GM19035 (cell line): Measurements from ENCODE around the gene TMEM201.

Experiments
- ATAC-seq: cut with Tn5 transposase; IDR thresholded peaks from one replicate; pipeline ENCODE4 v1.9.1; 2021; ENCODE audit not compliant: unreplicated experiment

Gene TMEM201

DNA sequence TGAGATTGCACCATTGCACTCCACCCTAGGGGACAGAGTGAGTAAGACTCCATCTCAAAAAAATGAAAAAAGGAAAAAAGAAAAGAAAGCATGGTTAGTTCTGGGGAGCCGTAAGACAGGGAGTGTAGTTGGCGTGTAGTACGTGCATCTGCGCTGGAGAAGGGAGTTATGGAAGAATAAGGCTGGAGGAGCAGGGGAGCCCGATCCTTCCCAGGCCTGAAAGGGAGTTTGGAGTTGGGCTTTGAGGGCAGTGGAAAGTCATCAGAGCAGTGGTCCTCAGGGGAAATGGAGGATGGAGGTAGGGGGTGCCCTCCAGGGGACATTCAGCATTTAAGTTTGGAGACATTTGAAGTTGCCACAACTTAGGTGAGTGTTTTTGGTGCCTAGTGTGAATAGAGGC, 11.3 kb upstream of the TMEM201 start:
- no peak for ATAC-seq

DNA sequence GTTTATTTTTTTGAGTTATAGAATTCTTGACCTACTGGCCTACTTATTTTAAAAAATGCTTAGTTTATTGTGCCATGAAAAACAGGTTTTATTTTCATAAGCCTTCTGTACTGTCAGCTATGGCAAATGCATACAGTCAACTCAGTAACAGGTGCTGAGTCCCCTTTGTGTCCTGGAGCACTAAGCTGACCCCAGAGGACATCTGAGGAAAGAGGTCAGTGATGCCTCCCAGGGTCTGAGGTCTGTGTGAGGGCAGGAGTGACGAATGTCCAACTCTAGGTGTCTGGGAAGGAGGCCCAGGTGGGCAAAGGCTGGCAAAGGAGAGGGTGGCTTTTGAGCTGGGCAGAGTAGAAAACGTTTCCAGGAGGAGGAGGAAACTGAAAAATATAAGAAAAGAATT, 7.8 kb upstream of the TMEM201 start:
- no peak for ATAC-seq

DNA sequence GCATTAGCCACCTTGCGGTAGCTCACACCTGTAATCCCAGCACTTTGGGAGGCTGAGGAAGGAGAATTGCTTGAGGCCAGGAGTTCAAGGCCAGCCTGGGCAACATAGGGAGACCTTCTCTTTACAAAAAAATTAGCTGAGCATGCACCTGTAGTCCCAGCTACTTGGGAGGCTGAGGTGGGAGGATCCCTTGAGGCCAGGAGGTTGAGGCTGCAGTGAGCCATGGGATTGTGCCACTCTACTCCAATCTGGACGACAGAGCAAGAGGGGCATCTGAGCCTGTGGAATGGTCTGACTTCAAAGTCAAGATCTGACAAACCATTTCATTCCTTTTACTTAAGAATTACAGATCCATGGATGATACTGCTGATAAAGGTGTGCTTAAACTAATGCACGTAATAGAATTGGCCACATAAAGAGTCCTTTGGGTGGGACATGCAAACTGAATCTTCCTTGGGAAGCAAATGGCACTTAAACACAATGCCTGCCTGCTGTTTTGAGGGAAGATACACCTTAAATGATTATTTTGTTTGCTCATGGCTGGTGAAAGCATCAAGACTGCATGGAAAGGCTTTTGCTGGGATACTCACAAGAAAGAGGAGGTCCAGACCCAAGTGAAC, 2.5 kb upstream of the TMEM201 start:
- ATAC-seq, result no peak

DNA sequence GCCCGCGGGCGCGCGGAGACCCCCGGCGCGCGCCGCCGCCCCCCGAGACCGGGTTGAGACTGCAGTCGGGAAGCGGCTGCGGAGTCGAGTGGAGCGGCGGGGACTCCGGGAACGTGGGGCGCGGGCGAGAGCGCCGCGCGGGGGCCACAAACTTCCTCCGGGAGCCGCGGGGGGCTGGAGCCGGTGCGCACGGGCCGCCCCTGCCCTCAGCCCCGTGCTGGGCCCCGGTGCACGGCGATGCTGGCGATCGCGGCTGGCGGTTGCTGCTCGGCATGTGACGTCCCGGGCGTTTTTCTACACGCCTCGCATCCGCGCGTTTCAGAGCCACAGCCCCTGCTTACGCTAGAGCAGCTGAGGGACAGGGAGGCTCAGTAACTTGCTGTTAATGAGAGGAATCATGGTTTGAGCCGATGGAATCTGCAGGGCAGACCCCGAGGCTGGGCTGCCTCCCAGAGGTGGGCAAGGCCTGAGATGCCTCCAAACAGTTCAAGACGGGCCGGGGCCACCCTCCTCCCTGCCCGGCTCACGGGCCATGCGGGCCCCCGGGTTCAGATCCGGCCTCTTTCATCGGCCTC, 520 bp downstream of the TMEM201 start:
- ATAC-seq, result peak; percentile 17

DNA sequence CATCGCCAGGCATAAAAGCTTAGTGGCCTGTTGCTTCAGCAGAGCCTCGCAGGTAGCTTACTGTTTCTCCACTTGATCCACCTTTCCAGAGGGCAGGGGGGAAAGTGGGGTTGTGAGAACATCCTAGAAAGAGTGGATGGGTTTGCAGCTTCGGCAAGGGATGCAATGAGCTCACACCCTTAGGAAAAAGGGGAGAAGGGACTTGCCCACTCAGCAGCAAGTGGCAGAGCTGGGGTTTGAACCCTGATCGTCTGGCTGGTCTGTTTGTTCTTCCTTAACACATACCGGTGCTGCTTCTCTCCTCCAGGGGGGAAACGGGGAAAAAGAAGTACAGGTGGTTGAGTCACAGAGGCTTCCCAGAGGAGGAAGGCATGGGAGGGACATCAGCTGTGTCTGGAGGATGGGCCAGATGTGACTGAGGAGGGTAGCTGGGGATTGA, 1.0 kb downstream of the TMEM201 start:
- no peak for ATAC-seq

DNA sequence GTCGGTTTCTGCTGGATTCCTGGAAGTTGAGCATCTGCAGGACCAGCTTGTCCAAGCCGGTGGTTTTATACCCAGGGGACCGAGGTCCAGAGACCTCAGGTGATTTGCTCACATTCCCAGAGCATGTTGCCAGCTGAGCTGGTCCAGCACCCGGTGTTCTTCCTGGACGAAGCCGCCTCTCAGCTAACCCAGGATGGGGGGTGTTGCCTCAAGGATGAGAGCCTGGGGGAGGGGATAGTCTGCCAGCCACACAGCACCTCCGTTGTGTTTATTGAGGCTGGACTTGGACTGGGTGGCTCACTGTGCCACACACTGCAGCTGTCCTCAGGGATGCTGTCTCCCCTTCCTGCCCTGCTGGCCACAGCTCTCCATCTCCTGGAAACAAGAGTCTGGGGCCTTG, 1.5 kb downstream of the TMEM201 start:
- no peak for ATAC-seq

DNA sequence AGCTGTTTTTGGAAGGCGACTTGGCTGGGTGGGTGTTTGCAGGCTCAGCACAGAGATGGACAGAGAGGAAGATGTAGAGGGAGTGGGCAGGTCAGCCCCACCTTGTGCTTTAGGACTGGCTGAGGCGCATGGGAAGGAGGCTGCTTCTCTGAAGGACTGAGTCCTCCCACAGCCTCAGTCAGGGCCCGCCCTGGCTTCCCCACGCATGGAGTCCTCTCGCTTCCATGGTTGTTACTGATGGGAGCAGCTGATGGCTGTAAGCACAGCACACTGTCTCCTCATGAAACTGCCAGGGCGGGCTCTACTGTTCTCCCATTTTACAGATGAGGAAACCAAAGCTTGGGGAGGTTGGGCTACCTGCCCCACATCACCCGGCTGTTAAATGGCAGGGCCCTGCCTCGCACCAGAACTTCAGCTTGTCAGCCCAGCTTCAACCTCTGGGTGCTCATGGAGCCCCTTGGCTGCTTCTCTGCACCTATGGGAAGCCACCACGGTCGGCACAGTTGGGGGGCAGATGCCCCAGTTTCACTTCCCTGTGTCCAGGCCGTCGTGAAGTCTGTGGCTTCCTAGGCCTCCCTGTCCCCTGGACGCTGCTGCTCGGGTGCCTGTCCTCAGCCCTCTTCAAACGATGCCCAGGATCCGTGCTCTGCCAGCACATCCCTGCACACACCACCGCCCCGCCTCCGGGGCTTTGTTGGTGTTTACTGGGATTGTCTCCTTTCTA, 2.4 kb downstream of the TMEM201 start:
- ATAC-seq, result no peak

DNA sequence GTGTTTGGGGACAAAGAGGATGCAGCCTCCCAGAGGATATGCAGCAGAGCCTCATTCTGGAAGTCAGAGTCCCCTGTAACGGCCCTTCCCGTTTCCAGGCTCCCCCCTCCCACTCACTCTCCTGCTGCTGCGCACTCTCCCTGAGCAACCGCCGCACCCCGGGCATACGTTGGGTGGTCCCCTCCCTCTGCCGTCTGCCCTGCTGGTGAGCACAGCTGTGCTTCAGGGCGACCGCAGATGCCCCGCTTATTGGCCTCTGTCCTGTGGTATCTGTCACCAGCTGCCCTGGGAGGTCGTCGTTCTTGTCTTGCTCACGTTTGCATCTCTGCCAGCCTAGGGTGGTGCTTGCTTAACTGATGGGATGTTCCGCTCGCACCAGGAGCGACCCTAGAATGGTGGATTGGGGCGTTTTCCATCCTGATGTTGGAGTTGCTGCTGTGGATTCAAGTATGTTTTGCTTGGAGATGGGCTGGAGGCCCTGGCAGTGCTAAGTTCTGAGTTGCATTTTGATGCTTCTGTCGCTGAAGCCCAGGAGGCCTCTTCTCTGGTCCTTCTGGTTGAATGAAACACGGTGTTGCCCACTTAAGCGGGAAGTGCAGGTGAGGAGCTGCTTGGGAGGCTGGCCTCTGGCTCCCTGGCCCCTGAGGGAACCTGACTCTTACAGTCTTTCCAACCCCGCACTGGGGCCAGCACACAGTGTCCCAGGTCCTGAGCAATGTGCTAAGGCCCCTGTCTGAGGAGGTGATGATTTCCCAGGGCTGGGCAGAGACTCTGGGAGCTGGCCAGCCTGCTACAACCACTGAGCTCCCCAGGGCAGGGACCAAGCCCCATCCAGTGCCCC, 3.2 kb downstream of the TMEM201 start:
- ATAC-seq, result no peak

DNA sequence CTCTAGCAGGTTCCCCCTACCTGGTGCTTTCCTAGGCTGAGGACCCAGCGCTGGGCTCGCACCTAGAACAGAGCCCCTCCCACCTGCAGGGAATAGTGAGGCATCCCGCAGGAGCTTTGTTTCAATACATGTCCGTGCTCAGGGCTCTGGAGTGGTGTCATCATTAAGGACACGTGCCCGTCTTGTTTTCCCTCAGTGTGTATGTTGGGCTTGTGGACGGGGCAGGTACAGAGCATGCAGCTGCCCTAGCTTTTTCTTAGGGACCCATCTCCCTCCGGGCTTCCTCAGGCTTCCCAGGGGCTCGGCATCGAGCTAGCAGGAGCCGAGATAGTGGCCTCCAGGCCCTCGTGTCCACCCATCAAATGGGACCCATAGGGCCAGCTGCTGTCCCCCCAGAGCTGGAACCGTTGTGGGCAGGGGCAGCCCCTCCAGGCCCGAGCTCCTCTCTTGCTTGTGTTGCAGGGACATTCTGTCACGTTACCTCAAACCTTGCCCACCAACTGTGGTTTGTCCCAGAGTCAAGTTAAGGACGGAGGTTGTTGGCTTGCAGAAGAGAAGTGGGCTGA, 3.9 kb downstream of the TMEM201 start:
- ATAC-seq, result no peak

DNA sequence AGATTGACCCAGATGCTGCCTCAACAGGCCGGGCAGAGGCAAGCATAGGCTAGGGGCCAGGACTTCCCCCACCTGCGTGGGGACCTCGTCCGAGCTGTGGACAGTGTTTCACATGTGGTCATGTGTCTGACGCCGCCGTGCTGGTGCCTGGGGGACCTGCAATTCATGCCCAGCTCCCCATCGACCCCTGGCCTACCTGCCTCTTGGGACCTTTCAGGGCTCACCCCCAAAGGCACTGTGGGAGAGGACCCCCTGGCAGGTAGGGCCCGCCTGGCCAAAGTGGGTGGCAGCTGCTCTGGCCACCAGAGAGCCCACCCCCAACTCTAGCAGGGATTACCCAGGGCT, 4.4 kb downstream of the TMEM201 start:
- no peak for ATAC-seq

DNA sequence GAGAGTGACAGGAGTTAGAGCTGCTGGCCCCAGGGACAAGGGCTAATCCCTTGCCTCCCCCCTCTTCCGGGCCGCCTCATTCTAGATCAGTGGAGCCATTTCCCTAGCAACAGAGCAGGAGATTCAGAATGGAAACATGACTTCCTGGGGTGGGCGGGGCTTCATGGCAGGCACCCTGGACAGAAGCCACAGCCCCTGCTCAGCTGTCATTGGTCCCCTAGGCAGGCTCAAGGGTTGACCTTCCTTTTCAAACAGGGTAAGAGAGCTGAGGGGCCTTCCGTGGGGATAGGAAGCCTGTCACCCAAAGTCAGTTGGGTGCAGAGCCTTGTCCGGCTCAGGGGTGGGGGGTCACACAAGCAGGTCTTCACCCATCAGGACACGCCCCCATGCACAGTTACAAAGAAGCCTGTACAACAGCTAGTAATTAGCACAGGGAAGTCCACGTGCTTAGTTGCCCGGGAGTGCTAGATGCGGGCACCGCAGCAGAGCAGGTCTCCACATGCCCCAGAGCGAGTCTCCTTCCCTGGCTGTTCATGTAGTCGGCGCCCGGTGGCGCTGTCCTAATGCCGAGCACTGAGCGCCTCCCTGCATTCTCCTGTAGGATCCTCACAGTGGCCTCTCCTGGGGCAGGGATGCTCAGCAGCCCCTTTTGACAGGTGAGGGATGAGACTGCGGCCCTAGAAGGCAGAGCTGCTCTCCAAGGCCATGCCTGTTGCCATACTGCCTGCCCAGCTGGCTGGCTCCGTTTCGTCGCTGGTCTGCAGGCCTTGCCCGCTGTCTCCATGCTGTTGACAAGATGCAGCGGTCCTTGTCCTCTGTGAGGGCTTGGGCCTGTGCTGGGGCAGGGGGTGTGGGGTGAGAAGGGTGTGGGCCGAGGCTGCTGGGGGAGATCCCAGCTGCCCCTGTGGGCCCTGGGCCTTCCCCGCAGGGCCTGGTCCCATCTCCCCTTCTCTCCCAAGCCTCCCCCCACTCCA, 5.1 kb downstream of the TMEM201 start:
- ATAC-seq, result no peak

DNA sequence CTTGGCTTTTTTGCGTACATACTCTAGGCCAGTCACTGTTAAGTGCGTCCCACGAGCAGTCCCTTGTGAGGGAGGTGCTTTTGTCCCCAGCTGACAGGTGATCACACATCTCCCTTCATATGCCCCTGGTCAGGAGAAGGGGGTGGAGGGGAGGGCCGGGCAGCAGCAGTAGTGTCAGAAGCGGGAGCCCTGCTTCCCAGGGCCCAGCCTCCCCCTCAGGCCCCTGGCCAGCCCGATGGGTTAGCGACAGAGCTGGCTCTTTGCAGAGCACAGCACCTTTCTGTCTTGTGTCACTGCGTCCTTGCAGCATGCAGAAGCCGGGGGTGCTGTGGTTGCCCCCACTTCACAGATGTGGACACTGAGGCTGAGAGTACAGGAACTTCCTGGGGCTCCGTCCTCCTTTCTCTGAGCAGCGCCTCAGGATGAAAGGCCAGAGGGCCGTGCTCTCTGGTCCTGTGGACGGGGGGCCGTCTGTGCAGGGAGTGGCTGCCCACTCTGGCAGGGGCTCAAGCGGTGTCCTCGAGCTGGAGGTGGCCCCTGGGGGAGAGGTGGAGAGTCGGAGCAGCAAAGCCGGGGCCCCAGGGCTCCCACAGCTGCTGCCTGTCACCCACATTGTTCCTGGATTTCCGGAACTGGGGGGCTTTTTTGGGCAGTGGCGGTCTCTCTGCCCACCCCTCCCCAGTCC, 5.9 kb downstream of the TMEM201 start:
- no peak for ATAC-seq

DNA sequence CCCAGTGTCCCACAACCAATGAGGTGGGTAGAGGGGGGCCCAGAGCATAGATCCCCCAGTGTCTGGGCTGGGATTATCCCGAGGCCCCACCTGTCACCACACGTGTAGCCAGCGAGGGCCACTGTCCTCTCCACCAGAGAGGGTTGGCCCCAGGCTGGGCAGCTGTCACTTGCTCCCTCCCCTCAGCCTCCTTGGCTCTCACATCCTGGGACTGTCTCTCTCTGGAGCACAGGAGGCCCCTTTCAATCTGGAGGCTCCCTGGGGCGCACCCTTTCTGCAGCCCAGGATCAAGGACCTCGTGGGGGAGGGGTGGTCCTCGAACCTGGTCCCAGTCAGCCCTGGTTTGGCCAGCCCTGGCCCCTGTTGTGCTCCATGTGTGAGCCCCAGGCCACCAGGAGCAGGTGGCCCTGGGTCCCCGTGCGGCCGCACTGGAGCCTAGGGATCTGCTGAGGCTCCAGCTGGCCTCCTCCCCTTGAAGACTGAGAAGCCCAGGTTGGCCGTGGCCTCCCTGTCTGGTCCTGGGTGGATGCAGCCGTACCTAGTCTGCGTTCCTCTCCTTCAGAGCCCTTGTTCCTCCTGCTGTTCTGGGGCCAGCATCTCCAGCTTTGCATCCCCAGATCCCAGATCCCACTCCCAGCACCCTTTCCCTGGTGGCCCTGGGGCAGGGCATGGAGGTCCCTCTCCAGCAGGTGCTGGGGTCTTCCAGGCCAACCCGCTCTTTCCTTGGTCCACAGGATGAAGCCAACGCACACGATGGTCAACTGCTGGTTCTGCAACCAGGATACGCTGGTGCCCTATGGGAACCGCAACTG, 6.7 kb downstream of the TMEM201 start:
- ATAC-seq, result no peak

DNA sequence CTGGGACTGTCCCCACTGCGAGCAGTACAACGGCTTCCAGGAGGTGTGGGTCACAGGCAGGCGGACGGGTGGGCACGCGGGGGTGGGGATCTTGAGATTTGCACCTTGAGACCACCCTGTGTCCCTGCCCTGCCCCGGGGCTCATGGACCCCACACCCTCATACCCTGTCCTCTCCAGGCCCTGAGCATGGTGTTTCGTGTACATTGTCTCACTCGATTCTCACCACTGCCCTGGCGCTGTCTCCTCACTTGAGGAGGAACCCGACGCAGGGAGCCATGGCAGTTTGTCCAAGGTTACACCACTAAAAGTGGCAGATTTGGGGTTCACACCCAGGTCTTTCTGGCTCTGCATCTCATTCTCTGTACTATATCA, 7.2 kb downstream of the TMEM201 start:
- ATAC-seq, result no peak

DNA sequence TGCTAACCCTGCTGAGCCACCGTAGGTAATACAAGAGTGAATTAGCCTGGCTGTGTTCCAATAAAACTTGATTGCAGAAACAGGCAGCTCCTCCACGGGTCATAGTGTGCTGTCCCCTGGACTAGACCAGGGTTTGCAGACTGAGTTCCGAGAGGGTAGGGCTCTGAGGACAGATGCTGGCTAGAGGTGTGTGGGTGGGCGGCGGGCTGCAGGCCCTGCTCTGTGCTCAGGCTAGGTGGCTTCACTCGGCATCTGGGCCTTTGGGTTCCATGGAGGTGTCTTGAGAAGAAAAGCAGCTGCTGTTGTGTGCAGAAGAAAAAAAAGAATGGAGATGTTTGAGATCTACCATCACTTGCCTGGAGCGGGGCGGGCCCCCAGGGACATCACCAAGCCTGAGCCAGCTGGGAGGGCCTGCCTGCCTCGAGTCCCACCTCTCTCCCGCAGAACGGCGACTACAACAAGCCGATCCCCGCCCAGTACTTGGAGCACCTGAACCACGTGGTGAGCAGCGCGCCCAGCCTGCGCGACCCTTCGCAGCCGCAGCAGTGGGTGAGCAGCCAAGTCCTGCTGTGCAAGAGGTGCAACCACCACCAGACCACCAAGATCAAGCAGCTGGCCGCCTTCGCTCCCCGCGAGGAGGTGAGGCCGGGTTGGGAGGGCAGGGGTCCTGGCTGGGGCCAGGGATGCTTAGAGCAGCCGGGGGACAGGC, 7.9 kb downstream of the TMEM201 start:
- no peak for ATAC-seq

DNA sequence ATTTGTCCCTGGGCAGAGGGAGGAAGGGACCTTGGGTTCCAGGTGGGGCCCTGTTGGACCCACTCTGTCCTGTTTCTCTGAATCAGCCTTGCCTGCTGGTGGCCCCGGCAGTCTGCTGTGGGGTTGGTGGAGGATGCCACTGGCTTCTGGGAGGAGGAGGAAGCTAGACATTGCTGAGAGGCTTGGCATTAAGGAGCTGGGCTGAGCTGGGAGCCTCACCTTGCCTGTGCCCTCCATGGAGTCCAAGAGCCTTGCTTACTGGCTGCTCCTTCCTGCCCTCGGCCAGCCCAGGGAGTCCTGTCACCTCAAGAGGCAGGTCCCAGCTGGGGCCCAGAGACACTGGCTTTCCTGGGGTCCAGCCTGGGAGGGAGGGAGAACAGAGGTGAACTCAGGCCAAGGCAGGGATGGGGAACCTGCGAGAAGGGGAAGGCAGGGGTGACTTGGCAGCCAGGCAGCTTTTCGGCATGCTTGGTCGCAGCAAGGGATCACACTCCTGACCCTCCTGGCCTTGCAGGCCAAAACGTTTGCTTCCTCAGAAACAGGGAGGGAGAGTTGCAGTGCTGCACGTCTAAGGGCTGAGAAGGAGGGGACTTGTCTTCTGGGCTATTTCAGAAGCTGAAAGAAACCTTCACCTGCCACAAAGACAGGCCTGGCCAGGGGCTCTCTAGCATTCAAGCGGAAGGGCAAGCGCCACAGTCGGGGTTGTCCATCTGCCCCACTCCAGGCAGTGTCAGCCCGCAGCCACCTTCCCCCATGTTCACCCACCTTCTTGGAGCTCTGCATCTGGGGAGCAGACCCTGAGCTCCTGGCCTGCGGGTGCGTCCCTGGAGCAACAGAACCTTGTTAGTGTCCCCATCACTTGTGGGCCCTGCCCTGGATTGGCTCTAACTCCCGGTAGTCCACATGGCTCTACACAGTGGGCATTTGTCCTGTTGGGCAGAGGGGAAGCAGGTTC, 8.9 kb downstream of the TMEM201 start:
- ATAC-seq, result no peak

DNA sequence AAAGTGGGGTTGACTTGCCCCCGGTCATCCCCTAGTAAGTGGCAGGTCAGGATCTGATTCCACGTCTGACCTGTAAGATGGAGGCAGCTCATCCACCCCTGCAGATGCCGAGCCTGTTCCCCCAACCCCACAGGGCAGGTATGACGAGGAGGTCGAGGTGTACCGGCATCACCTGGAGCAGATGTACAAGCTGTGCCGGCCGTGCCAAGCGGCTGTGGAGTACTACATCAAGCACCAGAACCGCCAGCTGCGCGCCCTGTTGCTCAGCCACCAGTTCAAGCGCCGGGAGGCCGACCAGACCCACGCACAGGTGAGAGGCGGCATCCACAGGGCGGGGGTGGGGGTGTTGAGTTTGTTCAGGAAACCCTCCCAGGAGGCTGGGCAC, 9.6 kb downstream of the TMEM201 start:
- ATAC-seq, result no peak
